ENCODE data around the gene POLL. TPM values are rescaled to one million over a fixed set of nuclear protein-coding genes. Genes with fewer than 3 reads are reported as not detected.

POLL gene
- total RNA-seq, 1 experiment from 2014 or later, result 46.2 TPM

DNA sequence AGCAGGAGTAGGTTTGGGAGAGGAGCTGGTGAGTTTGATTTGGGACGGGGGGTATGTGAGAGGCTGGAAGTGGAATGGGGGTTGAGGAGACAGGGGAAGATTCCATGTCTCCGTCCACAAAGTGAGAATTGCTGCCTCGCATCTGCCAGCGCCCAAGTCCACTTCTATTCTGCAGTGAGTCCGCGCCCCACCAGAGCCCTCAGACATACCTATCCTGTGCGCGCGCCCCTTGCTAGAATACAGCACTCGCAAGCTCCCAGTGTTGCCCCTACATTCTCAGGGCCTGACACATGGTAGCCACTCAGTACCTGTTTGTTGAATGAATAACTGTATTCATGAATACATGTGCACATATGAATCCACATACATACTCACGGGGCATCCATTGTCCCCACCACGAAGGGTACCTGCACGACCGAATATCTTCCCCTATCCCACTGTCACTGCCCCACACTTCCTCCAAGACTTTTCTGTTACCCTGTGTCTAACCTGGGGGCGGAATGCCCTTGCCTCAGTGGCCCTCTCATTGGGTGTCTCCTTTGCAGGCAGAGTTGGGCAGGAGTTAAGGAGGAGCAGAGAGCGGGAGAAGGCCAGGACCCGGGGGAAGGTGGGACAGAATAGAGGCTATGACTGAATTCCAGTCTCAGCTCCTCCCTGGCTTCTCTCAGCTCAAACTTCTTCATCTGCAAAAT lies 19.9 kb downstream of the POLL start (continued):
- TF ChIP-seq, protein P1, sequence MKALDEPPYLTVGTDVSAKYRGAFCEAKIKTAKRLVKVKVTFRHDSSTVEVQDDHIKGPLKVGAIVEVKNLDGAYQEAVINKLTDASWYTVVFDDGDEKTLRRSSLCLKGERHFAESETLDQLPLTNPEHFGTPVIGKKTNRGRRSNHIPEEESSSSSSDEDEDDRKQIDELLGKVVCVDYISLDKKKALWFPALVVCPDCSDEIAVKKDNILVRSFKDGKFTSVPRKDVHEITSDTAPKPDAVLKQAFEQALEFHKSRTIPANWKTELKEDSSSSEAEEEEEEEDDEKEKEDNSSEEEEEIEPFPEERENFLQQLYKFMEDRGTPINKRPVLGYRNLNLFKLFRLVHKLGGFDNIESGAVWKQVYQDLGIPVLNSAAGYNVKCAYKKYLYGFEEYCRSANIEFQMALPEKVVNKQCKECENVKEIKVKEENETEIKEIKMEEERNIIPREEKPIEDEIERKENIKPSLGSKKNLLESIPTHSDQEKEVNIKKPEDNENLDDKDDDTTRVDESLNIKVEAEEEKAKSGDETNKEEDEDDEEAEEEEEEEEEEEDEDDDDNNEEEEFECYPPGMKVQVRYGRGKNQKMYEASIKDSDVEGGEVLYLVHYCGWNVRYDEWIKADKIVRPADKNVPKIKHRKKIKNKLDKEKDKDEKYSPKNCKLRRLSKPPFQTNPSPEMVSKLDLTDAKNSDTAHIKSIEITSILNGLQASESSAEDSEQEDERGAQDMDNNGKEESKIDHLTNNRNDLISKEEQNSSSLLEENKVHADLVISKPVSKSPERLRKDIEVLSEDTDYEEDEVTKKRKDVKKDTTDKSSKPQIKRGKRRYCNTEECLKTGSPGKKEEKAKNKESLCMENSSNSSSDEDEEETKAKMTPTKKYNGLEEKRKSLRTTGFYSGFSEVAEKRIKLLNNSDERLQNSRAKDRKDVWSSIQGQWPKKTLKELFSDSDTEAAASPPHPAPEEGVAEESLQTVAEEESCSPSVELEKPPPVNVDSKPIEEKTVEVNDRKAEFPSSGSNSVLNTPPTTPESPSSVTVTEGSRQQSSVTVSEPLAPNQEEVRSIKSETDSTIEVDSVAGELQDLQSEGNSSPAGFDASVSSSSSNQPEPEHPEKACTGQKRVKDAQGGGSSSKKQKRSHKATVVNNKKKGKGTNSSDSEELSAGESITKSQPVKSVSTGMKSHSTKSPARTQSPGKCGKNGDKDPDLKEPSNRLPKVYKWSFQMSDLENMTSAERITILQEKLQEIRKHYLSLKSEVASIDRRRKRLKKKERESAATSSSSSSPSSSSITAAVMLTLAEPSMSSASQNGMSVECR (CRISPR knock-in tag; IDR thresholded peaks at IDR 0.05; ENCODE audit: borderline replicate concordance), result no peak
- TF ChIP-seq, protein P2, sequence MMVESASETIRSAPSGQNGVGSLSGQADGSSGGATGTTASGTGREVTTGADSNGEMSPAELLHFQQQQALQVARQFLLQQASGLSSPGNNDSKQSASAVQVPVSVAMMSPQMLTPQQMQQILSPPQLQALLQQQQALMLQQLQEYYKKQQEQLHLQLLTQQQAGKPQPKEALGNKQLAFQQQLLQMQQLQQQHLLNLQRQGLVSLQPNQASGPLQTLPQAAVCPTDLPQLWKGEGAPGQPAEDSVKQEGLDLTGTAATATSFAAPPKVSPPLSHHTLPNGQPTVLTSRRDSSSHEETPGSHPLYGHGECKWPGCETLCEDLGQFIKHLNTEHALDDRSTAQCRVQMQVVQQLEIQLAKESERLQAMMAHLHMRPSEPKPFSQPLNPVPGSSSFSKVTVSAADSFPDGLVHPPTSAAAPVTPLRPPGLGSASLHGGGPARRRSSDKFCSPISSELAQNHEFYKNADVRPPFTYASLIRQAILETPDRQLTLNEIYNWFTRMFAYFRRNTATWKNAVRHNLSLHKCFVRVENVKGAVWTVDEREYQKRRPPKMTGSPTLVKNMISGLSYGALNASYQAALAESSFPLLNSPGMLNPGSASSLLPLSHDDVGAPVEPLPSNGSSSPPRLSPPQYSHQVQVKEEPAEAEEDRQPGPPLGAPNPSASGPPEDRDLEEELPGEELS (CRISPR knock-in tag; IDR thresholded peaks at IDR 0.05), result no peak
- TF ChIP-seq CREM (CRISPR knock-in tag; IDR thresholded peaks at IDR 0.05), result no peak
- no peak for TF ChIP-seq ZNF263 (CRISPR knock-in tag; IDR thresholded peaks at IDR 0.05; ENCODE audit: low read depth)
- no peak for TF ChIP-seq KAT7 (CRISPR knock-in tag; IDR thresholded peaks at IDR 0.05; ENCODE audit: borderline replicate concordance)
- TF ChIP-seq TP53 (CRISPR knock-in tag; IDR thresholded peaks at IDR 0.05), result no peak

DNA sequence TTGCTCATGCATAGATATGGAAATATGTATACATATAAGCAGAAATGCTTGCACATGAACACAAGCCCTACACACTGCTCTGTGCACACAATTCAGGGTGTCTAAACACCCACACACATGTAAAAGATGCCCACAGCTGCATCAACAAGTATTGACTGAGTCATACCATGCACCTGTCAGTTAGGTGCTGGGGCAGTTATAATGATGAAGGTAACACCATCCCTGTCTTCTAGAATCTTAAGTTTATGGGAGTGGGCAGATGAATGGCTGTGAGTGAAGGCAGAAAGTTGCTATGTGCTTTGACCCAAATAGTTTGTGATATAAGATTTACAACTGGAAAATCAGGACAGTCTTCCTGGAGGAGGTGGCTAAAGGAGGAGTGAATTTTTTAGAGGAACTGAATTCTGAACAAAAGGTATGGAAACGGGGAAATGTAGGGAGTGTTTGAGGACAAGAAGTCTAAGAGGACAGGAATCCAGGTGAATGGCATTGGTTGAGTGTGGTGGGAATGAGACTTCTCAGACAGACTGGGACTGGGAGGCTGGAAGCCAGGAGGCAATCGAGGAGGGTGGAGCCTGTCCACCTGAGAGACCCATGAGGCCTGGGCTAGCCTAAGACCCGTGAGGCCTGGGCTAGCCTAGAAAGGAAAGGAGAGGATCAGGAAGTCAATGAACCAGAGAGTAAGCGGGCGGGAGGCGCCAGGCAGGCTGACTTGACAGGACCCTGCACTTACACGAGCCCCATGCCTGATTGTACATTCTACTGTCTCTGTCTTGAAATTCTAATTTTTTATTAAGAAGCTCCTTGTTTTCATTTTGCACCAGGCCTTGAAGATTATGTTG lies 20.7 kb downstream of the POLL start:
- ATAC-seq (no peak), DNase-seq (ENCODE audit: low spot score) (no peak)
- no peak overlapping the region for H3K27ac Mint-ChIP-seq
- no peaks in the 10 kb centered on the region for H3K9me3 Mint-ChIP-seq
- H3K36me3 Mint-ChIP-seq, result no peaks in the 10 kb centered on the region
- peaks cover 71% of the 10 kb centered on the region for H3K27me3 Mint-ChIP-seq (ENCODE audit: low read depth)
- ChIA-PET CTCF (interaction anchor here (1.1 to 4.6 kb wide), 4 partner anchors 9 to 353 kb away, joined by 3 to 80 read pairs (median 29); no protein-coding TSS in a partner anchor), POLR2A (no interaction called here)
- TF ChIP-seq ATF1 (CRISPR knock-in tag; IDR thresholded peaks at IDR 0.05) (no peak), TEAD4 (CRISPR knock-in tag; IDR thresholded peaks at IDR 0.05) (no peak), ELF4 (CRISPR knock-in tag; IDR thresholded peaks at IDR 0.05; ENCODE audit: low read depth) (no peak), JUN (CRISPR knock-in tag; IDR thresholded peaks at IDR 0.05) (no peak), ZNF232 (CRISPR knock-in tag; IDR thresholded peaks at IDR 0.05) (no peak), NFATC4 (CRISPR knock-in tag; IDR thresholded peaks at IDR 0.05) (no peak), FOXP1 (CRISPR knock-in tag; IDR thresholded peaks at IDR 0.05; ENCODE audit: borderline replicate concordance) (no peak)
- TF ChIP-seq, protein P3, sequence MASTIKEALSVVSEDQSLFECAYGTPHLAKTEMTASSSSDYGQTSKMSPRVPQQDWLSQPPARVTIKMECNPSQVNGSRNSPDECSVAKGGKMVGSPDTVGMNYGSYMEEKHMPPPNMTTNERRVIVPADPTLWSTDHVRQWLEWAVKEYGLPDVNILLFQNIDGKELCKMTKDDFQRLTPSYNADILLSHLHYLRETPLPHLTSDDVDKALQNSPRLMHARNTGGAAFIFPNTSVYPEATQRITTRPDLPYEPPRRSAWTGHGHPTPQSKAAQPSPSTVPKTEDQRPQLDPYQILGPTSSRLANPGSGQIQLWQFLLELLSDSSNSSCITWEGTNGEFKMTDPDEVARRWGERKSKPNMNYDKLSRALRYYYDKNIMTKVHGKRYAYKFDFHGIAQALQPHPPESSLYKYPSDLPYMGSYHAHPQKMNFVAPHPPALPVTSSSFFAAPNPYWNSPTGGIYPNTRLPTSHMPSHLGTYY (CRISPR knock-in tag; IDR thresholded peaks at IDR 0.05), result no peak
- TF ChIP-seq, protein P4, sequence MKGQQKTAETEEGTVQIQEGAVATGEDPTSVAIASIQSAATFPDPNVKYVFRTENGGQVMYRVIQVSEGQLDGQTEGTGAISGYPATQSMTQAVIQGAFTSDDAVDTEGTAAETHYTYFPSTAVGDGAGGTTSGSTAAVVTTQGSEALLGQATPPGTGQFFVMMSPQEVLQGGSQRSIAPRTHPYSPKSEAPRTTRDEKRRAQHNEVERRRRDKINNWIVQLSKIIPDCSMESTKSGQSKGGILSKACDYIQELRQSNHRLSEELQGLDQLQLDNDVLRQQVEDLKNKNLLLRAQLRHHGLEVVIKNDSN (CRISPR knock-in tag; IDR thresholded peaks at IDR 0.05), result no peak
- TF ChIP-seq, protein P5, sequence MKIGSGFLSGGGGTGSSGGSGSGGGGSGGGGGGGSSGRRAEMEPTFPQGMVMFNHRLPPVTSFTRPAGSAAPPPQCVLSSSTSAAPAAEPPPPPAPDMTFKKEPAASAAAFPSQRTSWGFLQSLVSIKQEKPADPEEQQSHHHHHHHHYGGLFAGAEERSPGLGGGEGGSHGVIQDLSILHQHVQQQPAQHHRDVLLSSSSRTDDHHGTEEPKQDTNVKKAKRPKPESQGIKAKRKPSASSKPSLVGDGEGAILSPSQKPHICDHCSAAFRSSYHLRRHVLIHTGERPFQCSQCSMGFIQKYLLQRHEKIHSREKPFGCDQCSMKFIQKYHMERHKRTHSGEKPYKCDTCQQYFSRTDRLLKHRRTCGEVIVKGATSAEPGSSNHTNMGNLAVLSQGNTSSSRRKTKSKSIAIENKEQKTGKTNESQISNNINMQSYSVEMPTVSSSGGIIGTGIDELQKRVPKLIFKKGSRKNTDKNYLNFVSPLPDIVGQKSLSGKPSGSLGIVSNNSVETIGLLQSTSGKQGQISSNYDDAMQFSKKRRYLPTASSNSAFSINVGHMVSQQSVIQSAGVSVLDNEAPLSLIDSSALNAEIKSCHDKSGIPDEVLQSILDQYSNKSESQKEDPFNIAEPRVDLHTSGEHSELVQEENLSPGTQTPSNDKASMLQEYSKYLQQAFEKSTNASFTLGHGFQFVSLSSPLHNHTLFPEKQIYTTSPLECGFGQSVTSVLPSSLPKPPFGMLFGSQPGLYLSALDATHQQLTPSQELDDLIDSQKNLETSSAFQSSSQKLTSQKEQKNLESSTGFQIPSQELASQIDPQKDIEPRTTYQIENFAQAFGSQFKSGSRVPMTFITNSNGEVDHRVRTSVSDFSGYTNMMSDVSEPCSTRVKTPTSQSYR (CRISPR knock-in tag; IDR thresholded peaks at IDR 0.05), result no peak
- no peak overlapping the region for H3K4me3 Mint-ChIP-seq
- H3K4me1 Mint-ChIP-seq, result peaks cover 26% of the 10 kb centered on the region

Data from WTC11 (cell line).